ENCODE measurements around the gene IGF2R. TPM values are rescaled to one million over a fixed set of nuclear protein-coding genes. Genes with fewer than 3 reads are reported as not detected.
"Not testable (repeated sequence)": the region's sequence is repeated elsewhere in the genome, so short reads cannot be mapped to it uniquely, and the experiment has no call there.

The IGF2R gene
- polyA plus RNA-seq (ENCODE audit: insufficient read length in 12 of 12) = 100 to 1,000 TPM in 9 of 12 donors, 10 to 100 TPM in 2, not detected in 1; 74.0 to 149 (median 125) TPM
- long read RNA-seq, donor 1, partial matches to known transcripts = 6 of 7 reads
- long read RNA-seq, donor 1, other reads (novel, unspliced or antisense) = 0 of 7 reads
- long read RNA-seq, donor 2, full-length matches to known transcripts = 4 of 149 reads
- long read RNA-seq, donor 2, partial matches to known transcripts = 145 of 149 reads
- long read RNA-seq, donor 2, other reads (novel, unspliced or antisense) = 0 of 149 reads
- long read RNA-seq, donor 3, full-length matches to known transcripts = 2 of 2 reads
- long read RNA-seq, donor 3, partial matches to known transcripts = 0 of 2 reads
- long read RNA-seq, donor 3, other reads (novel, unspliced or antisense) = 0 of 2 reads
- long read RNA-seq, donor 4 = 0 reads
- long read RNA-seq, donor 5, full-length matches to known transcripts = 4 of 23 reads
- long read RNA-seq, donor 5, partial matches to known transcripts = 19 of 23 reads
- long read RNA-seq, donor 5, other reads (novel, unspliced or antisense) = 0 of 23 reads
- long read RNA-seq, donor 6, full-length matches to known transcripts = 5 of 5 reads
- long read RNA-seq, donor 6, partial matches to known transcripts = 0 of 5 reads
- long read RNA-seq, donor 6, other reads (novel, unspliced or antisense) = 0 of 5 reads
- long read RNA-seq, donor 7, full-length matches to known transcripts = 2 of 2 reads
- long read RNA-seq, donor 7, partial matches to known transcripts = 0 of 2 reads
- long read RNA-seq, donor 7, other reads (novel, unspliced or antisense) = 0 of 2 reads
- long read RNA-seq, donor 8, full-length matches to known transcripts = 4 of 20 reads
- long read RNA-seq, donor 8, partial matches to known transcripts = 16 of 20 reads
- long read RNA-seq, donor 8, other reads (novel, unspliced or antisense) = 0 of 20 reads
- long read RNA-seq, donor 9, full-length matches to known transcripts = 1 of 1 reads
- long read RNA-seq, donor 9, partial matches to known transcripts = 0 of 1 reads
- long read RNA-seq, donor 9, other reads (novel, unspliced or antisense) = 0 of 1 reads
- long read RNA-seq, donor 10, full-length matches to known transcripts = 4 of 180 reads
- long read RNA-seq, donor 10, partial matches to known transcripts = 176 of 180 reads
- long read RNA-seq, donor 10, other reads (novel, unspliced or antisense) = 0 of 180 reads
- long read RNA-seq, donor 11, partial matches to known transcripts = 16 of 17 reads
- long read RNA-seq, donor 11, other reads (novel, unspliced or antisense) = 0 of 17 reads

DNA sequence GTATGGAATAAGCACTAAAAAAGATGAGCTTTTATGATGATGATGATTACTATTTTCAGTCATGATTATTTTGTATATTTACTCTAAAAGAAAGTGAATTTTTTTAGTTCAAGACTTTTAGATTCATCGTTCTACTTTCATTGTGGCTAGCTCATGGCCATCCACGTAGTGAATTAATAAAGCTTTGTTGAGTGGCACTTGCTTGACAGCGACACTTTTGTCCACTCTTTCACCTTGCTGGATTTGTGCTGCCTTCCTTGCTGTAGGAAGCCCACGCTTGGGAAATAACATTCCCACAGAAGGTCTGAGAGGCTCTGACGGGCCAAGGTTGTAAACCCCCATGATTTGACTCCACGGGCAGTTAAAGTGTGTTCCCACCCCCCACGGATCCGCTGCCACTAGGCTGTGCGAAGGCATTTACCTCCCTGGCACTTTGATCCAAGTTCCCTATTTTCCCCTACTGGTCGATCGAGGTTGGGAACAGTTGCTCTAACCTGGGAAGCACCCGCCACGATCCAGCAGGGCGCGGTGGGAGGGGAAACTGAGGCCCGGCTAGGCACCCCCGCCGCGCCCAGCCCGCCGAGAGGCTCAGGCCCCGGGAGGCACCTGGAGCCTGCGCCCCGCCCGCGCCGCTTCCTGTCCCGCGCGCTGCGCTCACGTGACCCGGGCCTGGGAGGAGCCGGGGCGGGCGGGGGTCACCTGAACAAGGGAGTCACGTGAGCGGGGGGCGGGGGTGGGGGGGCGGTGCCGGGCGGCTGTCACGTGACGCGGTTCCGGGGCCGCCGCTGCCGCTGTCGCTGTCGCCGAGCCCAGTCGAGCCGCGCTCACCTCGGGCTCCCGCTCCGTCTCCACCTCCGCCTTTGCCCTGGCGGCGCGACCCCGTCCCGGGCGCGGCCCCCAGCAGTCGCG, at the start of gene IGF2R:
TSS of gene IGF2R (plus strand) at position 788 of the 909 bp plus-strand sequence. CDS start 165 bp downstream, outside the sequence.
- DNase-seq = peak; percentile 86

DNA sequence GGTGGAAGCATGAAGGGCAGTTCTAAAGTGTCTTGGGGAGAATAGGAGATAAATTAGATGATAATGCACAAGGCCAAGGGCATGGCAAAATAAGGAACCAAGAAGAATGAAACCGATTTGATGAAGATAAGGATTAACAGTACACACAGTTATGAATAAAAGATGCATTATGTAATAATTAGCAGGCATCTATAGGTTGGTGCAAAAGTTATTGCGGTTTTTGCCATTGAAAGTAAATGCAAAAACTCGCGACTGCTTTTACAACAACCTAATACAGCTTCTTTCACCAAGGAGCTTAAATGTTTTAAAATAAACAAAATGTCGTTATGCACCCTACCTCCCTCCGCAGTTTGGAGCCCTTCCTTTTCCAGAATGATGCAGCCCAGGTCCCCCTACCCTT, 49.1 kb upstream of the IGF2R start:
- no peak for DNase-seq

DNA sequence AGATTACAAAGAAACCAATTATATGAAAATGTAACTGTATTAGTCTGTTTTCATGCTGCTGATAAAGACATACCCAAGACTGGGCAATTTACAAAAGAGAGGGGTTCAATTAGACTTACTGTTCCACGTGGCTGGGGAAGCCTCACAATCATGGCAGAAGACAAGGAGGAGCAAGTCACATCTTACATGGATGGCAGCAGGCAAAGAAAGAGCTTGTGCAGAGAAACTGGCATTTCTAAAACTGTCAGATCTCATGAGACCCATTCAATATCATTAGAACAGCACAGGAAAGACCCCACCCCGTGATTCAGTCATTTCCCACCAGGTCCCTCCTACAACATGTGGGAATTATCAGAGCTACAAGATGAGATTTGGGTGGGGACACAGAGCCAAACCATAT, 44.7 kb upstream of the IGF2R start:
- not testable (repeated sequence) for DNase-seq

DNA sequence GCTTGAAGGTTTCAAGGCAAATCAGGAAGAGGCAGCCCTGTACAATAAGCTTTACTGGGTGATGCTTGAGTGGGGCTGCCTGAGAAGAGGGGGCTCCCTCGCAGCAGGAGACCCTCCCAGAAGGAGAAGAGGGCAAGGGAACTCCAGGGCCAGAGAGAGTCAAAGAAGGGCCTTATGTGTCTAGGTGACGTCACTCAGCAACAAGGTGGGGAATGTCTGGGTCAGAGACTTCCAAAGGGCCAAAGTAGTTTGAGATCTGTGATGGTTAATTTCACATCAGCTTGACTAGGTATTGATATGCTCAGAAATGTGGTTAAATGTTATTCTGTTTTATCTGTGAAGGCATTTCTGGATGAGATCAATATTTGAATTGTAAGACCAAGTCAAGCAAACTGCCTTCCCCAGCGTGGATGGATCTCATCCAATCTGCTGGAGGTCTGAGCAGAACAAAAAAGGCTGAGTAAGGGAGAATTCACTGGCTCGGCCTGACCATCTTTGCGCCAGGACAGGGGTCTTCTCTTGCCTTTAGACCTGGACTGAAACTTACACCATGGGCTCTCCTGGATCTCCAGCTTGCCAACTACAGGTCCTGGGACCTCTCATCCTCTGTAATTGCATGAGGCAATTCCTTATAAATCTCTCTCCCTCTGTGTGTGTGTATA, 42.2 kb upstream of the IGF2R start:
- DNase-seq = no peak

- no peak for DNase-seq
These were observed 39.1 kb upstream of the IGF2R start for GRCh38 chr6:159929819-159930218.

DNA sequence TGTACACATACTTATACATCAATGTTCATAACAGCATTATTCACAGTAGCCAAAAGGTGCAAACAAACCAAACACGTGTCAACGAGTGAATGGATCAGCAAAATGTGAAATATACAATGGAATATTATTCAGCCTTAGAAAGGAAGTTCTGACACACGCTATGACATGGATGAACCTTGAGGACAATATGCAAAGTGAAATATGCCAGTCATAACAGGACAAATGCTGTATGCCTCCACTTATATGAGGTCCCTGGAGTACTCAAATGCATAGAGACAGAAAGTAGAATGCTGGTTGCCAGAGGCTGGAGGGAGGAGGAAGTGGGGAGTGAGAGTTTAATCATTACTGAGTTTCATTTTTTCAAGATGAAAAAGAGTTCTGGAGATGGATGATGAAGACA, 37.8 kb upstream of the IGF2R start:
- no peak for DNase-seq

DNA sequence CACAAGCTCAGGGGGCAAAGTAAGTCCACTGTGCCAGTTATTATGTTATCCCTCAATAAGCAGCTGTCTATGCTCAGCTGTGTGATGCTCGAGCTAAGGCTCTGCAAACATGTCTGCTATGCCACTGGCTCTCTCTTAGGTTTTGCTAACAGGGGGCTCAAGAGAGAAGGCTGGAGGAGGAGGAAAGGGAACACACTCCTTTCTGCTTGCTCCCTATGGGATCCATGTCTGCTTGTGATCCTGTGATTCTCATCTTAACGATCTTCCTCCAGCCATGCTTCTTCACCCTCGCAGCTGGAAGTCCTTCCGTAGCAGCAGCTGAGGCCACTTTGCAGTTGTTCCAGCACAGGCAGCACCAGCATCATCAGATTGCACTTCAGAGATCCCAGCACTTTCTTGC, 37.0 kb upstream of the IGF2R start:
- no peak for DNase-seq

DNA sequence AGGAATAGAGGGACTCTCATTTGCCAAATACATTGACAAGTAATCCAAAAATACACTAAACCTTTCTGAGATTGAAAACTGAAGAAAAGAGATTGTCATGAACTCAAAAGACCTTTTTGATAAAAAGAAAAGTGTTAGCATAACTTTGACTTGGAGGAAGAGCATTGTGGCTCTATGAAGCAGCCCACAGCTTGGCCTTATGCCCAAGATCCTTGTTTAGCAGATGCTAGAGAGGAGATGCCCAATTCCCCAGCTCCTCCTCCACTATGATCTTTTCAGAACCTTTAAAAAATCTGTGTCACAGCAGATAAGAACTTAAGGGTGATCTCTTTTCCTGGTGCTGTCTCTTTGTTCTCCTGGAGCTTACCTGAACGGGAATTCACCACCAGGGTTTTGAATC, 35.8 kb upstream of the IGF2R start:
- DNase-seq = no peak

DNA sequence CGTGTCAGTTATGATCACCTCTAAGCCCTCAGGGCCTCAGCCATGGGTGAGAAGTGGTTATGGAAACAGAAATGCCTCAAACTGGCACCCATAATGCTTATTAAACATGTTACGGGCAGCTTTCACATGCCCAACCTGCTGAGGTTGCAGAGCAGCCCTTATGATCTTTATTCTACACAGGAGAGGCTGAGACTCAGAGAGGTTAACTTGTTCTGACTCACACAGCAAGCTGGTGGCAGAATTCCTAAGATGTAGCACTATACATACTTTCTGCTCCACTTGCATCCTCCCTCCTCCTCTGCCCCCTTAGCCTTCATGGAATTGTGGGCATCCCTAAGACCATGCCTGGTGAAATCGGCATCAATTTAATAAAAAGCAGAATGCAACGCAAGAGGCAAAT, 34.7 kb upstream of the IGF2R start:
- DNase-seq = no peak

GRCh38 chr6:159935065-159935464, 33.8 kb upstream of the IGF2R start:
- no peak for DNase-seq

DNA sequence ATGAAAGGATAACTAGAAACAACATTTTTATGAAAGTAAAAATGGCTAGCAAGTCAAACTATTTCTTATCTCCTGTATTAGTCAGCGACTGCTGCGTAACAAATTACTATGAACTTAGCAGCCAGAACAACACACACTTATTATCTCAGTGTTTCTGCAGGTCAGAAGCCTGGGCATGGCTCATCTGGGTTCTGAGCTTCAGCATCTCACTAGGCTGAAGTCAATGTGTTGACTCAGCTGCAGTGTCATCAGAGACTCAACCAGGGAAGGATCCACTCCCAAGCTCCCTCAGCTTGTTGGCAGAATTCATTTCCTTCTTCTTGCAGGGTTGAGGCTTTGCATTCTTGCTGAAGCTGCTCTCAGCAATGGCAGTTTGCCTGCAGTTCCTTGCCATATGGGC, 33.2 kb upstream of the IGF2R start:
- DNase-seq = no peak

DNA sequence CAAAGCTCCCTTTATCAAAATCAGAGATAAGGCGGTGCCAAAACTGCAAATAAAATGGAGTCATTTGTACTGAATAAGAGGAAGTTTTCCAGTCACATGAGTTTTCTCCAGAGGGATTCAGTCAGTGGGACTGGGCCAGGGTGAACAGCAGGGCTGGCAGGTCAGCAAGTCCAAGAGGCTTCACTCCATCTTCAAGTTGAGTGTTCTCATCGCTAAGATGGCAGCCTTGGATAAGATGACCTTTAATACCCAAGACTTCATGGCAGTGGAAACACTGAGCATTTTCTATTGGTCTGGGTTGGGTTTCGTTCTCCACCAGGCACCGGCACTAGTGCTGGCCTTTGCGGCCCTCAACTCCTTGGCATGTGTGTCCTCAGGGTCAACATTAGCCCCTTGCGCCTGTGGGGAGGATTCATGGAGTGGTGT, 29.3 kb upstream of the IGF2R start:
- DNase-seq = no peak

GRCh38 chr6:159941286-159942113, 27.4 kb upstream of the IGF2R start:
- DNase-seq = no peak

DNA sequence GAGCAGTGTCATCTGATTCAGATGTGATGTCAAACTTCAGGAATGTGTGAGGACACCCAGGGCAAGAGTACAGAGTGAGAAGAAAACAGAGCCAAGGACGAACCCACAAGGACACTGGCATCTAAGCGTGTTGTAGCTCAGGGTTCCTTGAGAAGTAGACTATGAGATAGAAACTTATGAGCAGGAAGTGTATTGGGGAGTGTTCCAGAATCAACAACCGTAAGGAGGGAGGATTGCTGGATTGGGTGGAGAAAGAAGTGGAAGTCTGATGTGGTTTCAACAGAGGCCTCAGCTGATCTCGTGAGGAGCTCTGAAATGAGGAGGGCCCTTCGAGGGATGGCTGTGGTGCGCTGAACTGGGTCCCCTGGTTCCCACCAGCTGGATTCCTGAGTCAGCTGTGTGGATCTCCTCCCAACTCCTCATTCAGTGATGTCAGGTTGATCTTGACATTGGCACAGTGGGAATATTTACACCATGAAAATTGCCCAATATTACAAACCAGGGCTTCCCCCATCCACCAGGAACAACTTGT, 25.7 kb upstream of the IGF2R start:
- DNase-seq = no peak

- DNase-seq = no peak
These were observed 24.8 kb upstream of the IGF2R start for GRCh38 chr6:159943968-159944598.

GRCh38 chr6:159945801-159946392, 23.0 kb upstream of the IGF2R start:
- DNase-seq = no peak

DNA sequence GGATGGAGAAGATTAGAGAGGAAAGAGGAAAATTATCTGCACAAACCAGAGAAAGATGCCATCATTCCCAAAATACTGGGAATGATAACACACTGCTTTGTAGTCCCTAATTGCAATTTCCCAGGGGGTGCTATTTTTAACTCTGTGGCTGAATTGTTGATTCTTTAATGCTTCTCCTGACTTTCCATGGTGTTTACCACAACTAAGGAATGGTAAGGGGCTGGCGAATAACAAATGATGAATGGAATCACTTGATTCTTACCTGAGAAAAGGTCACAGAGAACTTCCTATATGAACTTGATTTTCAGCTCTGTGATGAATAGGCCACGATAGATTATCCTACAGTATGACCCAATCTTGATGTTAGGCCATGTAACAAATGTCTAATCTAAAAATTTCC, 22.0 kb upstream of the IGF2R start:
- DNase-seq = no peak

DNA sequence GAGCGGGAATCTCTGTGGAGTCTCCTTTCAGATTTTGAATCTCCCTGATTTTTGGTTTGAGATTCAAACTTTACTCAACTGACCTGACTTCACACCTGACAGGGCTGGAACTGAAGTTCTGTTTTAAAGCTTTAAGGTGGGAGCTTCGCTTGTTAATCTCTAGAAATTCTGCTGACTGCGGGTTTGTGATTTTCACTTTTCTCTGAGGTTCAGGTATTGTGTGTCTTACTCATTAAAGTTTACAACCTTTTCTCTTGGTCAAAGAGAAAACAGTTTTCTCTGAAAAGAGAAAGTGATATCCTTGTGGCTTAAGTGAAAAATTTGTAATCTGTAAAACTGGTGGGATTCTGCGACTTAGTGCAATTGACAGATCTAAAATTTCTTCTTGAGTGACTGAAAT, 20.7 kb upstream of the IGF2R start:
- no peak for DNase-seq
